ENCODE data around the gene TSSK6.
A peak's percentile ranks its signal among the peaks of the same experiment; 100 is the strongest.

Gene TSSK6

GRCh38 chr19:19529783-19530422 lies 14.6 kb upstream of the TSSK6 start:
- no peak for DNase-seq

GRCh38 chr19:19528721-19529490 lies 13.6 kb upstream of the TSSK6 start, which contains the start of gene YJEFN3:
YJEFN3 (plus strand) TSS chr19:19528911; CDS start chr19:19528933, 22 bp downstream.
- DNase-seq, result no peak

- DNase-seq, result no peak
Observed at GRCh38 chr19:19527674-19528625, 12.6 kb upstream of the TSSK6 start.

GRCh38 chr19:19527371-19527656 lies 12.0 kb upstream of the TSSK6 start:
- DNase-seq, result no peak

- no peak for DNase-seq
Observed at GRCh38 chr19:19526581-19527370, 11.4 kb upstream of the TSSK6 start.

GRCh38 chr19:19525611-19526380 lies 10.4 kb upstream of the TSSK6 start:
- DNase-seq, result no peak

- no peak for DNase-seq
Observed at GRCh38 chr19:19524053-19524452, 8.7 kb upstream of the TSSK6 start.

GRCh38 chr19:19523177-19523576 lies 7.8 kb upstream of the TSSK6 start:
- no peak for DNase-seq

- DNase-seq, result no peak
Observed at GRCh38 chr19:19520989-19521388, 5.6 kb upstream of the TSSK6 start.

GRCh38 chr19:19517235-19517619 lies 1.9 kb upstream of the TSSK6 start:
- no peak for DNase-seq

- DNase-seq, result peak; percentile 87 to 99
Observed at GRCh38 chr19:19515642-19516519, 533 bp upstream of the TSSK6 start, which contains the start of gene NDUFA13. NDUFA13 (plus strand) TSS chr19:19516225; CDS start chr19:19516239, 14 bp downstream.

- DNase-seq, result peak; percentile 53 to 62
Observed at GRCh38 chr19:19514215-19514657, 1.1 kb downstream of the TSSK6 start.

- DNase-seq, result no peak
Observed at GRCh38 chr19:19513682-19514081, 1.7 kb downstream of the TSSK6 start.

- no peak for DNase-seq
Observed at GRCh38 chr19:19510432-19510831, 4.9 kb downstream of the TSSK6 start.

GRCh38 chr19:19508217-19508616 lies 7.1 kb downstream of the TSSK6 start:
- DNase-seq, result no peak

GRCh38 chr19:19507354-19507753 lies 8.0 kb downstream of the TSSK6 start:
- no peak for DNase-seq

- no peak for DNase-seq
Observed at GRCh38 chr19:19506592-19506991, 8.8 kb downstream of the TSSK6 start.

GRCh38 chr19:19505669-19506326 lies 9.6 kb downstream of the TSSK6 start:
- no peak for DNase-seq

GRCh38 chr19:19504754-19505668 lies 10.3 kb downstream of the TSSK6 start:
- no peak for DNase-seq

Data from inflammatory macrophage treated with lipopolysaccharide for 1 hour (primary cell).